Kidney epithelial cell (primary cell): Measurements from ENCODE around the gene MAGI3. TPM values are rescaled to one million over a fixed set of nuclear protein-coding genes. Genes with fewer than 3 reads are reported as not detected.

Experiments used
- DNase-seq: peaks from one replicate; pipeline ENCODE4 v3.0.0-alpha.2; 2010; ENCODE audit warnings: low read depth
- H3K27me3 ChIP-seq: 2 replicates; pipeline ENCODE4 v1.6.0; 2011; ENCODE audit warnings: low read length; ENCODE audit not compliant: control insufficient read depth, insufficient read depth
- H3K36me3 ChIP-seq: 2 replicates; pipeline ENCODE4 v1.5.1; 2011; ENCODE audit warnings: low read length; ENCODE audit not compliant: control insufficient read depth, insufficient read depth
- H3K4me3 ChIP-seq: 2 replicates; pipeline ENCODE4 v1.5.1; 2011; ENCODE audit warnings: low read depth, mild to moderate bottlenecking, control low read depth, low read length
- CTCF ChIP-seq: IDR thresholded peaks from 2 replicates; pipeline ENCODE4 v1.5.1; 2011; ENCODE audit warnings: mild to moderate bottlenecking, moderate library complexity, low read length, control low read depth, inconsistent platforms; ENCODE audit not compliant: insufficient read depth, poor library complexity, severe bottlenecking
- total RNA-seq: library from RNA; depleted of rRNA; stranded (reverse); fragments of >200 nt; gene quantifications from 2 replicates; pipeline ENCODE4 v1.2.3, GENCODE V29; 2015

Gene MAGI3
- total RNA-seq, 1 donor from 2014 or later: 3.7 TPM

- TF ChIP-seq CTCF: no peak
- DNase-seq: no peak
- H3K36me3 ChIP-seq: no peaks in the 10 kb centered on the region
- H3K4me3 ChIP-seq: no peak overlapping the region
- H3K27me3 ChIP-seq: no peaks in the 10 kb centered on the region
These were observed 296.7 kb downstream of the MAGI3 start for GRCh38 chr1:113686891-113687618.

GRCh38 chr1:113691184-113691583 is 300.9 kb downstream of the MAGI3 start:
- no peak overlapping the region for H3K4me3 ChIP-seq
- H3K36me3 ChIP-seq: no peaks in the 10 kb centered on the region
- H3K27me3 ChIP-seq: no peaks in the 10 kb centered on the region
- DNase-seq: no peak
- TF ChIP-seq CTCF: no peak

GRCh38 chr1:113692342-113692741 is 302.0 kb downstream of the MAGI3 start:
- Histone ChIP-seq H3K27me3 (no peaks in the 10 kb centered on the region), H3K4me3 (no peak overlapping the region), H3K36me3 (peaks cover 1% of the 10 kb centered on the region)
- no peak for TF ChIP-seq CTCF
- no peak for DNase-seq

- TF ChIP-seq CTCF: no peak
- DNase-seq: no peak
- Histone ChIP-seq H3K4me3 (no peak overlapping the region), H3K36me3 (peaks cover 1% of the 10 kb centered on the region), H3K27me3 (no peaks in the 10 kb centered on the region)
These were observed 302.6 kb downstream of the MAGI3 start for GRCh38 chr1:113692824-113693431.

GRCh38 chr1:113694910-113695309 is 304.6 kb downstream of the MAGI3 start:
- no peaks in the 10 kb centered on the region for H3K27me3 ChIP-seq
- H3K36me3 ChIP-seq: peaks cover 1% of the 10 kb centered on the region
- no peak for DNase-seq
- H3K4me3 ChIP-seq: no peak overlapping the region
- no peak for TF ChIP-seq CTCF

- H3K27me3 ChIP-seq: no peaks in the 10 kb centered on the region
- H3K4me3 ChIP-seq: no peak overlapping the region
- DNase-seq: no peak
- peaks cover 1% of the 10 kb centered on the region for H3K36me3 ChIP-seq
- TF ChIP-seq CTCF: no peak
These were observed 311.1 kb downstream of the MAGI3 start for GRCh38 chr1:113701429-113701828.
